ENCODE measurements around the gene GZMH.

The GZMH gene

GRCh38 chr14:24613241-24613640 lies 3.8 kb upstream of the GZMH start:
- TF ChIP-seq, protein P1, sequence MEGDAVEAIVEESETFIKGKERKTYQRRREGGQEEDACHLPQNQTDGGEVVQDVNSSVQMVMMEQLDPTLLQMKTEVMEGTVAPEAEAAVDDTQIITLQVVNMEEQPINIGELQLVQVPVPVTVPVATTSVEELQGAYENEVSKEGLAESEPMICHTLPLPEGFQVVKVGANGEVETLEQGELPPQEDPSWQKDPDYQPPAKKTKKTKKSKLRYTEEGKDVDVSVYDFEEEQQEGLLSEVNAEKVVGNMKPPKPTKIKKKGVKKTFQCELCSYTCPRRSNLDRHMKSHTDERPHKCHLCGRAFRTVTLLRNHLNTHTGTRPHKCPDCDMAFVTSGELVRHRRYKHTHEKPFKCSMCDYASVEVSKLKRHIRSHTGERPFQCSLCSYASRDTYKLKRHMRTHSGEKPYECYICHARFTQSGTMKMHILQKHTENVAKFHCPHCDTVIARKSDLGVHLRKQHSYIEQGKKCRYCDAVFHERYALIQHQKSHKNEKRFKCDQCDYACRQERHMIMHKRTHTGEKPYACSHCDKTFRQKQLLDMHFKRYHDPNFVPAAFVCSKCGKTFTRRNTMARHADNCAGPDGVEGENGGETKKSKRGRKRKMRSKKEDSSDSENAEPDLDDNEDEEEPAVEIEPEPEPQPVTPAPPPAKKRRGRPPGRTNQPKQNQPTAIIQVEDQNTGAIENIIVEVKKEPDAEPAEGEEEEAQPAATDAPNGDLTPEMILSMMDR (conservative IDR thresholded peaks at IDR 0.05; ENCODE audit: low read depth, low read length) = no peak
- DNase-seq (ENCODE audit: low read depth) = no peak
- no peak overlapping the region for H3K4me3 ChIP-seq (ENCODE audit: low read length)

DNA sequence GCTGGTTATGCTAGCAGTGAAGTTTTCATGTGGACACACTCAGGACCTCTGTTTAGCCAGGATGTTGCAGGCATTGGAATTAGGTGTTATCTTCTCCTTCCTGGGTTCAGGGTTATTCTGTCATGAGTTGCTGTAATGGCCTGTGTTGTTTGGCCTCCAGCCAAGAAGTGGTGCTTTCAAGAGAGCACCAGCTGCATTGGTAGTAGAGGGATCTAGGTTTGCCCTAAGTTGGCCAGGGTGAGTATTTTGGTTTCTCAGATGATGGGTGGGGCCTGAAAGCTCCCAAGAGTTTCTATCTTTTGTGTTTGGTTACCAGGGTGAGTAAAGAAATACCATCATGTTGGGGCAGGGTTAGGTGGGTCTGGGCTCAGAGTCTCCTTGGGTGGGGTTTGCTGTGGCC lies 2.7 kb upstream of the GZMH start:
- DNase-seq (ENCODE audit: low read depth) = no peak
- no peak overlapping the region for H3K4me3 ChIP-seq (ENCODE audit: low read length)
- TF ChIP-seq, protein P1 (conservative IDR thresholded peaks at IDR 0.05; ENCODE audit: low read depth, low read length) = no peak

GRCh38 chr14:24607635-24608514 lies 1.6 kb downstream of the GZMH start:
- no peak overlapping the region for H3K4me3 ChIP-seq (ENCODE audit: low read length)

DNA sequence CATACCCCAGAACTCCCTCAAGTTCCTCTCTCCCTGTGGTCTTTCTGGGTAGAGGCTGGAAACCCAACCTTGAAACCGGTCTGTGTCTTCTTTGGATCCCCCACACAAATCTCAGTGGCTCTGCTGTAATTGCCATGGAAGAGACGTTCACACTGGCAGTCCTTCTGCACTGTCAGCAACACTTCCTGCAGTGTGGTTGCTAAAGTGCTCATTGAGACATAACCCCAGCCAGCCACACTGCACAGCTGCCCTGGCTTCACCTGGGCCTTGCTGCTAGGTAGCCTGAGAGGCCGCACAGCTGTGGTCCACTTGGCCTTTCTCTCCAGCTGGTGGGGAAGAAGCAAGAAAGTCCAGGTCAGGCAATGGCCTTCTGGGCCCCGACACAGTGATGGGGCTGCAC lies 2.4 kb downstream of the GZMH start:
- no peak for DNase-seq (ENCODE audit: low read depth)
- H3K4me3 ChIP-seq (ENCODE audit: low read length) = no peak overlapping the region
- TF ChIP-seq, protein P1 (conservative IDR thresholded peaks at IDR 0.05; ENCODE audit: low read depth, low read length) = no peak

More at GRCh38 chr14:24607635-24608514, 1.6 kb downstream of the GZMH start:
- TF ChIP-seq, protein P1 (conservative IDR thresholded peaks at IDR 0.05; ENCODE audit: low read depth, low read length) = no peak
- DNase-seq (ENCODE audit: low read depth) = no peak

GRCh38 chr14:24606297-24606696 lies 3.2 kb downstream of the GZMH start:
- TF ChIP-seq, protein P1 (conservative IDR thresholded peaks at IDR 0.05; ENCODE audit: low read depth, low read length) = no peak
- DNase-seq (ENCODE audit: low read depth) = no peak
- no peak overlapping the region for H3K4me3 ChIP-seq (ENCODE audit: low read length)

GRCh38 chr14:24605435-24606190 lies 3.9 kb downstream of the GZMH start:
- no peak overlapping the region for H3K4me3 ChIP-seq (ENCODE audit: low read length)
- no peak for DNase-seq (ENCODE audit: low read depth)
- TF ChIP-seq, protein P1 (conservative IDR thresholded peaks at IDR 0.05; ENCODE audit: low read depth, low read length) = peak; percentile 19

Measured in retinal pigment epithelial cell (primary cell).